Kidney (tissue), 14 donors: Measurements from ENCODE around the gene INSYN1. TPM values are rescaled to one million over a fixed set of nuclear protein-coding genes. Genes with fewer than 3 reads are reported as not detected.
A peak's percentile ranks its signal among the peaks of the same experiment; 100 is the strongest.

Experiments used
- DNase-seq, 5 donors: peaks; one replicate each; pipeline ENCODE4 v3.0.0-alpha.2; 2013 to 2020
- FAIRE-seq: peaks from 2 replicates; lab custom pipeline; 2012; peaks lifted over from hg19 to GRCh38; lab: Jason Lieb, UNC
- H3K27ac ChIP-seq, 2 donors: one replicate each; pipeline ENCODE4 v1.7.0; 2013; ENCODE audit warnings: low read depth in 2 of 2, low read length in 2 of 2, inconsistent platforms in 1 of 2
- H3K27me3 ChIP-seq: one replicate; pipeline ENCODE4 v1.7.1; 2013; ENCODE audit warnings: low read length, inconsistent platforms; ENCODE audit not compliant: control insufficient read depth, insufficient read depth
- H3K36me3 ChIP-seq, 3 donors: one replicate each; pipeline versions ENCODE4 v1.7.0 to v1.7.1; 2013; ENCODE audit warnings: low read length in 3 of 3, control low read depth in 1 of 3, inconsistent platforms in 1 of 3; ENCODE audit not compliant: insufficient read depth in 3 of 3, control insufficient read depth in 2 of 3
- H3K4me1 ChIP-seq, 3 donors: one replicate each; pipeline versions ENCODE4 v1.7.0 to v1.7.1; 2013; ENCODE audit warnings: low read length in 3 of 3, inconsistent platforms in 1 of 3, low read depth in 1 of 3; ENCODE audit not compliant: control insufficient read depth in 2 of 3, insufficient read depth in 2 of 3
- H3K4me3 ChIP-seq, 3 donors: one replicate each; pipeline versions ENCODE4 v1.7.0 to v1.8.1; 2013; ENCODE audit warnings: low read length in 3 of 3, control low read depth in 1 of 3, inconsistent platforms in 1 of 3
- H3K9ac ChIP-seq, 3 donors: one replicate each; pipeline versions ENCODE4 v1.7.0 to v1.7.1; 2013; ENCODE audit warnings: low read length in 3 of 3, control low read depth in 1 of 3, inconsistent platforms in 1 of 3
- H3K9me3 ChIP-seq, 3 donors: one replicate each; pipeline versions ENCODE4 v1.7.0 to v1.7.1; 2013; ENCODE audit warnings: low read length in 3 of 3, control low read depth in 1 of 3, inconsistent platforms in 1 of 3; ENCODE audit not compliant: control insufficient read depth in 2 of 3, insufficient read depth in 1 of 3
- CTCF ChIP-seq: IDR thresholded peaks from 3 replicates; pipeline ENCODE4 v1.5.1; 2012; ENCODE audit warnings: mild to moderate bottlenecking, moderate library complexity, borderline replicate concordance; ENCODE audit not compliant: insufficient read depth; ENCODE audit errors: extremely low read depth
- intact Hi-C: fragments of 100-400 bp; cut with DNase I; formaldehyde crosslinking; loops from one replicate; pipeline ENCODE4 v1.11.1; 2022
- polyA plus RNA-seq: library from polyadenylated mRNA; stranded (reverse); fragments of 350-450 nt; fragmentation: Illumina TruSeq; extraction: RNeasy Lipid Tissue Mini Kit (QIAGEN cat#74804); gene quantifications from one replicate; pipeline ENCODE4 v1.2.3, GENCODE V29; 2014; ENCODE audit warnings: low read depth, low replicate concordance; ENCODE audit not compliant: insufficient read depth
- total RNA-seq: library from RNA; stranded (reverse); fragmentation: NEBNext Ultra II Directional; extraction: Animal tissue kit (Norgen Biotek cat#: 25700); gene quantifications from one replicate; pipeline ENCODE4 v1.2.1, GENCODE V29; 2021
- donor health status: control.
- donor health status: control.
- donor health status: control.
- donor health status: control.
- donor health status: control.
- donor health status: DM: yes; HTN: yes; CAD: no.
- donor health status: Normal renal cell carcinoma (clear cell type).

Gene INSYN1
- total and polyA plus RNA-seq, 2 donors from 2014 or later: 4.2 to 39.6 TPM

- intact Hi-C loops: no loop called here
- DNase-seq (peak; percentile 86 to 96 (median 90)), FAIRE-seq (no peak)
- no peak overlapping the region for H3K9ac ChIP-seq
- no peaks in the 10 kb centered on the region for H3K27me3 ChIP-seq
- TF ChIP-seq CTCF: no peak
- no peak overlapping the region for H3K4me3 ChIP-seq
- peaks cover 0 to 5% (median 5%) of the 10 kb centered on the region in 3 donors for H3K4me1 ChIP-seq
- H3K36me3 ChIP-seq: no peaks in the 10 kb centered on the region
- H3K27ac ChIP-seq: peak overlapping the region in 1 of 2 donors; percentile 1
- no peaks in the 10 kb centered on the region for H3K9me3 ChIP-seq
Observed at GRCh38 chr15:73697033-73697467, 56.1 kb downstream of the INSYN1 start.

DNA sequence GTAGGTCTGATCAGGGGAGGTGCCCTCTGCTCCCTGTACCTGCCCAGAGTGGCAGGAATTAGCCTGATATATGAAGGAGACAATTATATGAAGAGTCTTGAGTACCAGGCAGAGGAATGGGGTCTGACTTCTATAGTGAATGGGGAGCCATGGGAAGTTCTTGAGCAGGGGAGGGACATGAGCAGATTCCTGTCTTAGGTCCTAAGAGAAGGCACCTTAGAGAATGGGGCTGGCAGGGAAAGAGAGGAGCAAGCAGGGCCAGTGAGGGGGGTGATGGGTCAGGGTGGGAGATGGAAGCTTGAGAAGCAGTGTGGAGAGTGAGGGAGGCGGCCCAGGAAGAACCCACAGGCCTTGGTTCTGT lies 56.5 kb downstream of the INSYN1 start:
- no peak for FAIRE-seq
- H3K27ac ChIP-seq: peak overlapping the region in 1 of 2 donors; percentile 1
- no peak overlapping the region for H3K9ac ChIP-seq
- no peak overlapping the region for H3K4me3 ChIP-seq
- peaks cover 0 to 5% (median 5%) of the 10 kb centered on the region in 3 donors for H3K4me1 ChIP-seq
- no peak for TF ChIP-seq CTCF
- no peaks in the 10 kb centered on the region for H3K27me3 ChIP-seq
- DNase-seq: no peak
- no peaks in the 10 kb centered on the region for H3K9me3 ChIP-seq
- H3K36me3 ChIP-seq: no peaks in the 10 kb centered on the region
- intact Hi-C loops: no loop called here

DNA sequence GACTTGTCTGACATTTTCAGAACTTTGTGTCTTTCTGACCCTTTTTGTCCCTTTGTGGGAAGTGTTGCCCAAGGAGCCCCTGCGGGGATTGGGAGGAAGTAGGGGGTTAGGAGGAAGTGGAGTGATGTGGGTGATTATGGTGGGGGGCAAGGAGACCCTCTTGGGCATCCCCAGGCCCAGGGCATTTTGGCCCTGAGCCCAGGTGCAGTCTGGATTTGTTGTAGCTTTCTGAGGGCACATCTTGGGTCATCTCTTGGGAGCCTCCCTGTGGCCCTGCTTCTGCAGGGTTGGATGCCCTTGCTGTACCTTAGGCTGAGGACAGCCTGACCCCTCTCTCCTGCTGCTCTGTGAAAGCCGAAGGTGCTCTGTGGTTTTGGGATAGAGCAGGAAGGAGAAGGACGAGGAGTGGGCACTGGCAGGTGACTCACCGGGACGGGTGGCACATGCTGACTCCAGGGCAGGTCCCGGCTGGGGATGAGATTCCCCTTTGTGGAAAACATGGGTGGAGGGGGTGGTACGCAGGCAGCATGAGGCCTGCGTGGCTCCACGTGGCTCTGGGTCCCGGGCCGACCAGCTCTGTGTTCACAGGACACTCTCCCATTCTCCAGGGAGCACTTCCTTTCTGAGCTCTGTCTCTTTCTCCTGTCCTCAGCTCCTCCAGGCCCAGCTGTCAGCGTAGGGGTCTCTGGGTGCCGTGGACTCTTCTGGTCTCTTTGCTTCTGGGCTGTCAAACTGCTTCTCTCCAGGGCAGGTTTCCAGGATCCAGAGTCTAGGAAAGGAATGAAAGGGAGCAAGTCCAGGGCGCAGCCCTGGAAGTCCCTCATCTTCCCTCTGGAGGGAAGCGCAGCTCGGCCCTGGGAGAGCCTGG lies 57.1 kb downstream of the INSYN1 start:
- Histone ChIP-seq H3K4me3 (no peak overlapping the region), H3K27ac (no peak overlapping the region), H3K27me3 (no peaks in the 10 kb centered on the region), H3K4me1 (peaks cover 0 to 5% (median 5%) of the 10 kb centered on the region in 3 donors), H3K9me3 (no peaks in the 10 kb centered on the region), H3K36me3 (no peaks in the 10 kb centered on the region), H3K9ac (no peak overlapping the region)
- intact Hi-C loops: no loop called here
- no peak for TF ChIP-seq CTCF
- FAIRE-seq (no peak), DNase-seq (no peak)
